GM19328 (cell line): ENCODE data around the gene KLK12.

Experiments
- ATAC-seq: cut with Tn5 transposase; IDR thresholded peaks from one replicate; pipeline ENCODE4 v1.9.1; 2021; ENCODE audit warnings: mild to moderate bottlenecking, moderate library complexity; ENCODE audit not compliant: unreplicated experiment

The KLK12 gene

GRCh38 chr19:50983625-50984292 lies 51.0 kb downstream of the KLK12 start, which contains the start of gene KLK7:
TSS of gene KLK7 (minus strand) at chr19:50983917. CDS start at chr19:50982399, 1,518 bp downstream.
- ATAC-seq: no peak

GRCh38 chr19:50982186-50982585 lies 52.6 kb downstream of the KLK12 start:
- no peak for ATAC-seq

- ATAC-seq: no peak
Measured at GRCh38 chr19:50981587-50982146, 53.1 kb downstream of the KLK12 start.

GRCh38 chr19:50980208-50980607 lies 54.6 kb downstream of the KLK12 start:
- ATAC-seq: no peak

- ATAC-seq: no peak
Measured at GRCh38 chr19:50979758-50980157, 55.0 kb downstream of the KLK12 start.
